HEK293T (cell line): ENCODE data around the gene PGS1.

Source experiments
- CTCF ChIA-PET: fragments of 350-600 bp; formaldehyde crosslinking; extraction: SDS; loops from one replicate; lab custom pipeline; 2021; ENCODE audit warnings: antibody characterized with exemption, inconsistent platforms; lab: Yijun Ruan, JAX
- POLR2A ChIA-PET: fragments of 350-600 bp; formaldehyde crosslinking; extraction: SDS; loops from one replicate; lab custom pipeline; 2020; ENCODE audit warnings: antibody characterized with exemption, inconsistent platforms; lab: Yijun Ruan, JAX
- DNase-seq: peaks from one replicate; pipeline ENCODE4 v3.0.0; 2012; ENCODE audit warnings: mixed read lengths; ENCODE audit errors: extremely low spot score
- ARNT ChIP-seq: fragments of 450-650 bp; IDR thresholded peaks from 2 replicates; pipeline ENCODE4 v1.6.1; 2017; ENCODE audit warnings: mild to moderate bottlenecking
- BHLHE40 ChIP-seq: fragments of 450-650 bp; IDR thresholded peaks from 2 replicates; pipeline ENCODE4 v1.6.1; 2016; ENCODE audit warnings: mild to moderate bottlenecking, moderate library complexity, borderline replicate concordance
- CTBP1 ChIP-seq: fragments of 450-650 bp; IDR thresholded peaks from 2 replicates; pipeline ENCODE4 v1.6.1; 2016; ENCODE audit warnings: borderline replicate concordance
- ELF4 ChIP-seq: fragments of 450-650 bp; IDR thresholded peaks from 2 replicates; pipeline ENCODE4 v1.6.1; 2017; ENCODE audit warnings: antibody characterized with exemption
- FOXA1 ChIP-seq: fragments of 450-650 bp; IDR thresholded peaks from 2 replicates; pipeline ENCODE4 v1.6.1; 2016; ENCODE audit warnings: mild to moderate bottlenecking
- FOXK2 ChIP-seq: fragments of 450-650 bp; IDR thresholded peaks from 2 replicates; pipeline ENCODE4 v1.6.1; 2016; ENCODE audit warnings: mild to moderate bottlenecking
- FOXM1 ChIP-seq: fragments of 450-650 bp; IDR thresholded peaks from 2 replicates; pipeline ENCODE4 v1.6.1; 2017; ENCODE audit warnings: mild to moderate bottlenecking, borderline replicate concordance
- HDGF ChIP-seq: fragments of 450-650 bp; IDR thresholded peaks from 2 replicates; pipeline ENCODE4 v1.6.1; 2017; ENCODE audit warnings: antibody characterized with exemption, borderline replicate concordance
- L3MBTL2 ChIP-seq: fragments of 450-650 bp; conservative IDR thresholded peaks from 2 replicates; pipeline ENCODE4 v1.6.1; 2016; ENCODE audit warnings: mild to moderate bottlenecking
- LEF1 ChIP-seq: fragments of 450-650 bp; IDR thresholded peaks from 2 replicates; pipeline ENCODE4 v1.6.1; 2017; ENCODE audit warnings: mild to moderate bottlenecking, borderline replicate concordance
- NFRKB ChIP-seq: fragments of 450-650 bp; IDR thresholded peaks from 2 replicates; pipeline ENCODE4 v1.6.1; 2016; ENCODE audit warnings: mild to moderate bottlenecking, moderate library complexity
- PKNOX1 ChIP-seq: fragments of 450-650 bp; IDR thresholded peaks from 2 replicates; pipeline ENCODE4 v1.6.1; 2016
- SP1 ChIP-seq: fragments of 450-650 bp; IDR thresholded peaks from 2 replicates; pipeline ENCODE4 v1.6.1; 2017
- SUZ12 ChIP-seq: fragments of 450-650 bp; IDR thresholded peaks from 2 replicates; pipeline ENCODE4 v1.6.1; 2016; ENCODE audit warnings: mild to moderate bottlenecking
- TARDBP ChIP-seq: fragments of 450-650 bp; IDR thresholded peaks from 2 replicates; pipeline ENCODE4 v1.6.1; 2016
- ZNF384 ChIP-seq: fragments of 450-650 bp; IDR thresholded peaks from 2 replicates; pipeline ENCODE4 v1.6.1; 2016

Gene PGS1

DNA sequence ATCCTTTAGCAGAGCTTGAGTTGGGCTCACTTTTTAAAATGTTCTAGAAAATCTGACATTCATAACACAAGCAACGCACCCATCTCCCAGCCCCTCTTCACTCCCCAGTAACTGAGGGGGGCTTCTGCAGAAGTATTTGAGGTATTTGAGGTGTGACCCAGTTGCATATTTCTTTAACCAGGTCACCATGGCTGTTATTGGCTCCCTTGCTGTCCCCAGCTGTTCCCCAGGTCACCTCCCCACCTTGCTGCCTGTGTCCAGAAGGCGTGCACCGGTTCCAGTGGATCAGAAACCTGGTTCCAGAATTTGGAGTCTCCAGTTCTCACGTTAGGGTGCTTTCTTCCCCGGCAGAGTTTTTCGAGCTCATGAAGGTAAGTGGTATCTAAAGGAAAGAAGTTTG is 13.8 kb downstream of the PGS1 start:
- no peak for DNase-seq
- CTCF ChIA-PET = interaction anchor here (0.6 kb wide), 1 partner anchor 17 kb away, joined by 3 read pairs; no protein-coding TSS in a partner anchor
- TF ChIP-seq CTBP1 = no peak
- TF ChIP-seq ELF4 = no peak
- TF ChIP-seq HDGF = no peak
- no peak for TF ChIP-seq SP1
- no peak for TF ChIP-seq L3MBTL2
- no peak for TF ChIP-seq BHLHE40
- TF ChIP-seq TARDBP = no peak
- TF ChIP-seq FOXM1 = no peak
- TF ChIP-seq PKNOX1 = no peak
- no peak for TF ChIP-seq LEF1
- TF ChIP-seq FOXA1 = no peak
- no peak for TF ChIP-seq SUZ12
- POLR2A ChIA-PET = no interaction called here

GRCh38 chr17:78393575-78393974 is 15.1 kb downstream of the PGS1 start:
- POLR2A ChIA-PET = no interaction called here
- TF ChIP-seq HDGF = no peak
- no peak for TF ChIP-seq SUZ12
- no peak for TF ChIP-seq BHLHE40
- TF ChIP-seq SP1 = no peak
- no peak for TF ChIP-seq PKNOX1
- TF ChIP-seq ELF4 = no peak
- no peak for TF ChIP-seq CTBP1
- TF ChIP-seq LEF1 = no peak
- no peak for TF ChIP-seq TARDBP
- no peak for TF ChIP-seq FOXA1
- no peak for TF ChIP-seq ZNF384
- TF ChIP-seq L3MBTL2 = no peak
- no peak for TF ChIP-seq NFRKB
- TF ChIP-seq ARNT = no peak
- TF ChIP-seq FOXK2 = no peak

GRCh38 chr17:78394209-78394608 is 15.8 kb downstream of the PGS1 start:
- TF ChIP-seq FOXM1 (no peak), FOXA1 (no peak), ARNT (no peak), ELF4 (no peak), FOXK2 (no peak), SP1 (no peak), HDGF (no peak), ZNF384 (no peak)
- CTCF ChIA-PET = no interaction called here
- POLR2A ChIA-PET = no interaction called here
- DNase-seq = no peak

More at GRCh38 chr17:78393575-78393974, 15.1 kb downstream of the PGS1 start:
- CTCF ChIA-PET = no interaction called here
- no peak for DNase-seq

DNA sequence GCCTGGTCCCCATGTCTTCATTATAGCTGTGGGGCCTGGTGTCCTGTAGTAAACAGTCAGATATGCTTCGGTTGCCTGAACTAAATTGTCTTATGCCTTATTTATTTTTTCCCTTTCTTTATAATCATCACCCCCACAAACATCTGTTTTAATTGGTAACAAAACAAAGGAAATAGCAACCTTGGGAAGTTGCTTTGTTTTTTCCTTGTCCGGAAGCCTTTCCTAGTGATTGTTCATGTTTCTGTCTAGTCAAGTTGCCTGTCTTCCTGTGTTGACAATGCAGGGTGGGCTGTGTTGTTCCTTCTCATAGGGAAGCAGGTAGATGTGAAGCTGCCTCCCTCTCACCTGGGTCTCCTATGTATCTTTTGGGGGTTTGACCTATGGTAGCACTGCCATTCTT is 16.7 kb downstream of the PGS1 start:
- ChIA-PET CTCF (no interaction called here), POLR2A (no interaction called here)
- no peak for DNase-seq
- no peak for TF ChIP-seq ZNF384
- no peak for TF ChIP-seq ARNT
- TF ChIP-seq FOXM1 = no peak
- TF ChIP-seq ELF4 = no peak
- no peak for TF ChIP-seq SUZ12
- no peak for TF ChIP-seq NFRKB
- TF ChIP-seq SP1 = no peak
- no peak for TF ChIP-seq FOXA1
- TF ChIP-seq PKNOX1 = no peak

GRCh38 chr17:78396441-78397337 is 18.2 kb downstream of the PGS1 start:
- no peak for DNase-seq
- ChIA-PET POLR2A (no interaction called here), CTCF (no interaction called here)
- TF ChIP-seq HDGF (no peak), BHLHE40 (no peak), SP1 (no peak)

GRCh38 chr17:78397681-78398101 is 19.2 kb downstream of the PGS1 start:
- TF ChIP-seq PKNOX1 (no peak), ZNF384 (no peak), HDGF (no peak), ELF4 (no peak), ARNT (no peak), FOXK2 (no peak), TARDBP (no peak), NFRKB (no peak), CTBP1 (no peak), L3MBTL2 (no peak), BHLHE40 (no peak), LEF1 (no peak), FOXM1 (no peak), SUZ12 (no peak)
- DNase-seq = no peak
- CTCF ChIA-PET = no interaction called here
- POLR2A ChIA-PET = no interaction called here
